ENCODE results near the gene IGSF23. TPM values are rescaled to one million over a fixed set of nuclear protein-coding genes. Genes with fewer than 3 reads are reported as not detected.
"Not testable (repeated sequence)": the region's sequence is repeated elsewhere in the genome, so short reads cannot be mapped to it uniquely, and the experiment has no call there.

Gene IGSF23
- total RNA-seq, 4 donors from 2014 or later: not detected

DNA sequence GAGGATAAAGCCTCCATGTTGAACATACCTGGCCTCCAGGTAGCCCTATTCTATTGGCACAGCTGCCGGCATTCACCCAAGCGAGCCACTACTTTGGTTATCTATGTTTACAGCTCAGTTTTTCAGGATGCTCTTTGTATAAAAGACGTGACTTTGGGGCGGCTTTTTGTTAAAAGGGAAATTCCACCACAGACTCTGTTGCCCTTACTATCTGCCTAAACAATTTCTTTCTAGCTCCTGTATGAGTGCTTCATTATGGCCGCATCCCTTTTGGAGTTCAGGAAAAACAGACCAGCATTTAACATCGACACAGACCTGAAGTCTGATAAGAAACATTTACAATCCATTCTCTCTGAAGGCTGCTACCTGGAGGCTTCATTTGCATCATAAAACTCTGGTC is 9.1 kb upstream of the IGSF23 start:
- ATAC-seq (ENCODE audit: low FRiP score) (no peak), DNase-seq (ENCODE audit: low spot score) (no peak)
- TF ChIP-seq, protein P1, sequence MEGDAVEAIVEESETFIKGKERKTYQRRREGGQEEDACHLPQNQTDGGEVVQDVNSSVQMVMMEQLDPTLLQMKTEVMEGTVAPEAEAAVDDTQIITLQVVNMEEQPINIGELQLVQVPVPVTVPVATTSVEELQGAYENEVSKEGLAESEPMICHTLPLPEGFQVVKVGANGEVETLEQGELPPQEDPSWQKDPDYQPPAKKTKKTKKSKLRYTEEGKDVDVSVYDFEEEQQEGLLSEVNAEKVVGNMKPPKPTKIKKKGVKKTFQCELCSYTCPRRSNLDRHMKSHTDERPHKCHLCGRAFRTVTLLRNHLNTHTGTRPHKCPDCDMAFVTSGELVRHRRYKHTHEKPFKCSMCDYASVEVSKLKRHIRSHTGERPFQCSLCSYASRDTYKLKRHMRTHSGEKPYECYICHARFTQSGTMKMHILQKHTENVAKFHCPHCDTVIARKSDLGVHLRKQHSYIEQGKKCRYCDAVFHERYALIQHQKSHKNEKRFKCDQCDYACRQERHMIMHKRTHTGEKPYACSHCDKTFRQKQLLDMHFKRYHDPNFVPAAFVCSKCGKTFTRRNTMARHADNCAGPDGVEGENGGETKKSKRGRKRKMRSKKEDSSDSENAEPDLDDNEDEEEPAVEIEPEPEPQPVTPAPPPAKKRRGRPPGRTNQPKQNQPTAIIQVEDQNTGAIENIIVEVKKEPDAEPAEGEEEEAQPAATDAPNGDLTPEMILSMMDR (IDR thresholded peaks at IDR 0.05): no peak

DNA sequence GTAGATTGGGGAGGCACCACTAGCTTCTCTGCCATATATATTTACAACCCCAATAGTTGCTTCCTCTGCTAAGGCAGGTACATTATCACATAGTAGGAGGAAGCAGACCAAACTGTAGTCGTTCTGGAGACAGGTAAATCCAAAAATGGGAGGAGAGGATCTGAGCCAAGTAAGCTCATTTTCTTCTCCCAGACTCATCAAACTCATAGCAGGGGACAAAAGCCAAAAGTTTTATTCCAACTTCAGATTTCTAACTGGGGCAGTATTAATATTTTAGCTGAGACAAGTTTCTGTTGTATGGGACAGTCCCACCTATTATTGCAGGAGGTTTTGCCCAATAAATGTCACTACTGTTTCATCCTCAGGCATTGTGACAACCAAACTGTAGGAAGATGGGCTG is 7.8 kb upstream of the IGSF23 start:
- no peak for DNase-seq (ENCODE audit: low spot score)

DNA sequence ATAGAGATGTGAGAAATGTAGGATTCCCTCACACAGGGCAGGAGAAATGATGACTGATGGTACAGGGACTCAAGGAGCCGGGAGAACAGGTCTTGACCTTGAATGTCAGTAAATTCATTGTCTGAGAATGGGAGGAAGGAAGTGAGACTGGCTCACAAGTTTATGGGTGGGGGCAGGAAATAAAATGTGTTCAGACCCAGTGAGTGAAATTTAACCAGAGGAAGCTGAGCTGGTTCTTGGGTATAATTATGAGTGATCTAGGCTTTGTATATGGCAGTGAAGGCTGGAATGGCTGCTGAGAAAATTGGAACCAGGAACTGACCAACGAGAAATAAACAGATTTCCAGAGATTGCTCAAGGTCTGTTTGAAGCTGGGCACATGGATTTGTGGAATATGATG is 6.3 kb upstream of the IGSF23 start:
- no peak for ATAC-seq (ENCODE audit: low FRiP score)
- TF ChIP-seq, protein P1 (IDR thresholded peaks at IDR 0.05): no peak
- DNase-seq (ENCODE audit: low spot score): no peak

More for the DNA sequence above, 7.8 kb upstream of the IGSF23 start:
- no peak for ATAC-seq (ENCODE audit: low FRiP score)
- TF ChIP-seq, protein P1 (IDR thresholded peaks at IDR 0.05): no peak

DNA sequence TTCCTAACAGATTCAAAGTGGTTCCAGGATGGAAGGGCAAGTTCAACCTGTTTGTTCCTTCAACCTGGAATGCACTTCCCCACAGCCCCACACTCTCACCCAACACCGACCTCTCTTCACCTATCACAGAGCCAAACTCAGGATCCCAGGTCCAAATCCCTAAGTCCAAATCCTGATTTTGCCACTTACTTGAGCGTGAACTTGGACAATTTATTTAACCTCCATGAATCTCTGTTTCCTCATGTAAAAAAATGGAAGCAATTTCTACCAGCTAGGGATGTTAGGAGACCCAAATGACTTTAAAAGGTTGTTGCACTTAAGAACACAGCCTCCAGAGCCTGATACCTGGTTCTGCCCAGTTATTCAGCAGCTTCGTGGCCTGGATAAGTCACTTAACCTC is 5.4 kb upstream of the IGSF23 start:
- DNase-seq (ENCODE audit: low spot score): no peak
- TF ChIP-seq, protein P1 (IDR thresholded peaks at IDR 0.05): no peak
- no peak for ATAC-seq (ENCODE audit: low FRiP score)

DNA sequence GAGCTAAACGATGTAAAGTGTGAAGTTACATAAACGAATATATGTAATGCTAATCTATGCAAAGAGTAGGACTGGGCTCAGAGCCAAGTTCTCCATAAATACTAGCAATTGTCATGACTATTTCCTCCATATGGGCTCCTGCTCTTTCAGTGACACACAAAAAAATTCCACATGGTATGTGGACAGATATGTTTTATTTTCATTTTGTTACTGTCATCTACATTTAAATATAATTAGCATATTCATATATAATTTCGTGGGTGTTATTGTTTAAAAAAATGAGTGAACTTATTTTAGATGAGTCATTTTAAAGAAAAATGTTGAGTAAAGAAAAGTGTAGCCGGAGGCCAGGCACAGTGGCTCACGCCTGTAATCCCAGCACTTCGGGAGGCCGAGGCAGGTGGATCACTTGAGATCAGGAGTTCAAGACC is 5.0 kb upstream of the IGSF23 start:
- TF ChIP-seq, protein P1 (IDR thresholded peaks at IDR 0.05): no peak
- no peak for DNase-seq (ENCODE audit: low spot score)
- no peak for ATAC-seq (ENCODE audit: low FRiP score)

DNA sequence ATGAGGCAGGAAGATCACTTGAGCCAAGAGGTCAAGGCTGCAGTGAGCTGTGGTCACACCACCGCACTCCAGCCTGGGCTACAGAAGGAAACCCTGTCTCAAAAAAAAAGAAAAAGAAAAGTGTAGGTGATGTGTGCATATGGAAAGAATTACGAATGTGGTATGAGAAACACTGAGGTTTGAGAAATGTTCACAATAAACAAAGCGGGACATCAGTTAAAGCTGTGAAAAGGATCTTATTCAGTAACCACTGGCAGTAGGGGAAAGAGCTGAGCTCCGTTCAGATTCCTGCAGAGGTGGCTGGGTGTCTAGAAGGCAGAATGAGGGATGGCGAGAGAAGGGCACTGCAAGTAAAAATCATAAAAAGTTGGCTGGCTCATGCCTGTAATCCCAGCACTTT is 4.1 kb upstream of the IGSF23 start:
- DNase-seq (ENCODE audit: low spot score) (no peak), ATAC-seq (ENCODE audit: low FRiP score) (no peak)
- TF ChIP-seq, protein P1 (IDR thresholded peaks at IDR 0.05): no peak

DNA sequence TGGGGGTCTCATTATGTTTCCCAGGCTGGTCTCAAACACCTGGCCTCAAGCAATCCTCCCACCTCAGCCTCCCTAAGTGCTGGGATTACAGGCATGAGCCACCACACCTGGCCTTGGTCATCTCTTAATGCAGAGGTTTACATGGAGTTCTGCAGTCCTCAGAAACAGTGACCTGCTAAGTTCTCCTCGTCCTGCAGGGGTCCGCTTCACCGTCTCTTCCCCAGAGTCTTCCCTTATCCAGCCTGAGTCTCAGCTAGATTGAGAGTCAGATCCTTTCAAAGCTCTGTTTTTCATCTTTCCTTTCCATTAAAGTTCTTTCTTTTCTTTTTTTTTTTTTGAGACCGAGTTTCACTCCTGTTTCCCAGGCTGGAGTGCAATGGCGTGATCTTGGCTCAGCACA is 2.9 kb upstream of the IGSF23 start:
- not testable (repeated sequence) for ATAC-seq (ENCODE audit: low FRiP score); DNase-seq (ENCODE audit: low spot score)

DNA sequence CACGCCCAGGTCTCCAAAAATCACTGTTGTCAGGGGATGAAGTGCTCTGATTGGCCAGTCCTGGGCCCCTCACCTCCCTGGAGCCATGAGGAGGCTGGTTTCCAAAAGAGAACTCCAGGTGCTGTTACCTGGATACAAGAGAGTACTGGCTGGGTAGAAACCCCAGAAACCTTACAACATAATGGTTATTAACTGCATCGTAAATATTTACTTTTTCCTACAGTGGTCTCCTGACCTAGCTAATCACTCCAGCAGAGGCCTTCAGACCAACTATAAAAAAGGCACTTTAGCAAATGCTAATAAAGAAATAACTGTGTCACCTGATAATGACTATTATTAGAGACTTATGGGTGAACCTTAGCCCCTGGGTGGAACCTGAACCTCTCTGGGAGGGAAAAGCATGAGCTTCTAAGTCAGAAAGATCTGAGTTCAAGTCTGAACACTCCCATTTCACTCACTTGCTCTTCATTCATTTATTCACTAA is 1.5 kb upstream of the IGSF23 start:
- TF ChIP-seq, protein P1 (IDR thresholded peaks at IDR 0.05): no peak
- ATAC-seq (ENCODE audit: low FRiP score) (no peak), DNase-seq (ENCODE audit: low spot score) (no peak)

Data from omental fat pad (tissue), 4 donors.